CD4-positive, CD25-positive, alpha-beta regulatory T cell (primary cell): Measurements from ENCODE around the gene AJAP1. TPM values are rescaled to one million over a fixed set of nuclear protein-coding genes. Genes with fewer than 3 reads are reported as not detected.

Experiments used
- ATAC-seq, 2 donors: fragments of 150-1000 bp; cut with Tn5 transposase; one replicate each; pipeline ENCODE4 v1.10.0; 2021; ENCODE audit warnings: low read depth in 2 of 2, moderate number of reproducible peaks in 2 of 2, moderate library complexity in 1 of 2
- DNase-seq, 3 donors: peaks; one replicate each; pipeline versions ENCODE4 v3.0.0 to v3.0.0-alpha.2; 2012 to 2022; ENCODE audit warnings: mixed read lengths in 1 of 3
- H3K27ac ChIP-seq: one replicate; pipeline ENCODE4 v1.7.0; 2013; ENCODE audit warnings: mild to moderate bottlenecking, low read length; ENCODE audit not compliant: insufficient read depth, poor library complexity, severe bottlenecking
- H3K27me3 ChIP-seq: one replicate; pipeline ENCODE4 v1.7.0; 2013; ENCODE audit warnings: low read length; ENCODE audit not compliant: control insufficient read depth, insufficient read depth
- H3K36me3 ChIP-seq: one replicate; pipeline ENCODE4 v1.7.0; 2013; ENCODE audit warnings: mild to moderate bottlenecking, low read length, moderate library complexity; ENCODE audit not compliant: control insufficient read depth, insufficient read depth
- H3K4me1 ChIP-seq: 2 replicates; pipeline ENCODE4 v1.7.0; 2013; ENCODE audit warnings: mild to moderate bottlenecking, low read length; ENCODE audit not compliant: insufficient read depth, control insufficient read depth, poor library complexity, severe bottlenecking
- H3K4me3 ChIP-seq: one replicate; pipeline ENCODE4 v1.7.0; 2013; ENCODE audit warnings: low read depth, mild to moderate bottlenecking, low read length, moderate library complexity
- H3K9me3 ChIP-seq, 2 experiments: 1 replicate in 1 of 2; 2 replicates in 1 of 2; pipeline ENCODE4 v1.7.0; 2013; ENCODE audit warnings: low read length in 2 of 2, mild to moderate bottlenecking in 1 of 2, moderate library complexity in 1 of 2; ENCODE audit not compliant: control insufficient read depth in 2 of 2
- H3K27ac Mint-ChIP-seq, 3 donors: one replicate each; pipeline ENCODE4 v1.8.0; 2020 to 2022; ENCODE audit warnings: mild to moderate bottlenecking in 3 of 3, mixed read lengths in 3 of 3, moderate library complexity in 2 of 3
- H3K27me3 Mint-ChIP-seq: one replicate; pipeline ENCODE4 v1.8.0; 2022; ENCODE audit warnings: mild to moderate bottlenecking, mixed read lengths
- H3K36me3 Mint-ChIP-seq: one replicate; pipeline ENCODE4 v1.8.0; 2020; ENCODE audit warnings: mixed read lengths
- H3K4me1 Mint-ChIP-seq, 4 donors: one replicate each; pipeline ENCODE4 v1.8.0; 2020 to 2022; ENCODE audit warnings: mixed read lengths in 4 of 4, mild to moderate bottlenecking in 1 of 4
- H3K4me3 Mint-ChIP-seq, 4 donors: one replicate each; pipeline ENCODE4 v1.8.0; 2020 to 2022; ENCODE audit warnings: mild to moderate bottlenecking in 4 of 4, mixed read lengths in 4 of 4, moderate library complexity in 3 of 4
- H3K9me3 Mint-ChIP-seq, 7 donors: one replicate each; pipeline ENCODE4 v1.8.0; 2020 to 2022; ENCODE audit warnings: mixed read lengths in 7 of 7, mild to moderate bottlenecking in 3 of 7, moderate library complexity in 2 of 7
- polyA plus RNA-seq, 4 donors: library from polyadenylated mRNA; unstranded; fragments of 300-500 nt; fragmentation: Illumina TruSeq; gene quantifications; one replicate each; pipeline ENCODE4 v1.2.3, GENCODE V29; 2021
- total RNA-seq: library from RNA; stranded (reverse); gene quantifications from one replicate; pipeline ENCODE4 v1.2.3, GENCODE V29; 2022

The AJAP1 gene
- total and polyA plus RNA-seq, 5 donors from 2014 or later: 0.10 to 0.41 (median 0.37) TPM; not detected in 2

DNA sequence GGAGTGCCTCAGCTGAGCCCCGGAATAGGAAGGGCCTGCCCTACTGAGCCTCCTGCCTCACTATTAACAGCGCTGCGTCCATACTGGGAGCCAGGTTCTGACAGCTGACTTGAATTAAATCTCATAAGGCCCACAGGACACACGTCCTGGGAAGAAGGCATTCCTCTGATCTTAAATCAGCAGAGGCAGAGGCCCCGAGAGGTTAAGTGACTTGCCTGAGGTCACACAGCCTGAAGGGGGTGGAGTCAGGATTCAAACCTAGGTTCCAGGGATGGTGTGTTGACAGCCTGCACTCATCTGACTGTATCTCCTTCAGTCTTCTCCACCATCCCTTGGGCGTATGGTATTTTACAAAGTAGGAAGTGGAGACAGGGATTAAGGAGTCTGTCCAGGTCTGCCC lies 79.8 kb downstream of the AJAP1 start:
- Histone ChIP-seq H3K9me3 (no peaks in the 10 kb centered on the region), H3K4me3 (no peak overlapping the region), H3K4me1 (no peaks in the 10 kb centered on the region), H3K27ac (no peak overlapping the region), H3K27me3 (no peaks in the 10 kb centered on the region), H3K36me3 (no peaks in the 10 kb centered on the region)
- H3K4me1 Mint-ChIP-seq: no peaks in the 10 kb centered on the region
- ATAC-seq: no peak
- H3K9me3 Mint-ChIP-seq: peaks cover 0 to 2% (median 0%) of the 10 kb centered on the region in 7 donors
- H3K36me3 Mint-ChIP-seq: no peaks in the 10 kb centered on the region
- no peak overlapping the region for H3K4me3 Mint-ChIP-seq
- DNase-seq: no peak
- no peaks in the 10 kb centered on the region for H3K27me3 Mint-ChIP-seq
- H3K27ac Mint-ChIP-seq: peak overlapping the region in 1 of 3 donors; percentile 9

DNA sequence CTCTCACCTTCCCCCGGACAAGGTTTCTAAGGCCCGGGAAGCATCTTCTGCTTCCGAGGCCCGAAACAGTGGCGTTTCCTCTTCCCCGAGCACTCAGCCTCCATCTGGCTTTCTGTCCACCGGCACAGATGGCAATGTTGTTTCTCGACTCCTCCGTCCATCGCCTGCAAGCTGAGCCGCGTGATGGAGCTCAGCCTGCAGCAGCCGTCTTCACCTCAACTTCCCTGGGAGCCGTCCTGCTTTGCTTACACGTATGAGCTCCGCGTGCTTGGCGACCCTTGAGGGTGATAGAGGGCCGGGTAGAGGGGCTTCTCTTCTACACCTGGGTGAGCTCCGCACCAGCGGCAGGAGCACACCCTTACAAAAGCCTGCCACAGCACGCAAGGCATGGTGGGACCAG lies 80.4 kb downstream of the AJAP1 start:
- no peak for ATAC-seq
- H3K4me1 ChIP-seq: no peaks in the 10 kb centered on the region
- no peak overlapping the region for H3K27ac ChIP-seq
- no peaks in the 10 kb centered on the region for H3K9me3 ChIP-seq
- peaks cover 0 to 2% (median 0%) of the 10 kb centered on the region in 7 donors for H3K9me3 Mint-ChIP-seq
- H3K36me3 Mint-ChIP-seq: no peaks in the 10 kb centered on the region
- no peaks in the 10 kb centered on the region for H3K27me3 Mint-ChIP-seq
- no peak overlapping the region for H3K4me3 ChIP-seq
- H3K27ac Mint-ChIP-seq: no peak overlapping the region
- DNase-seq: no peak
- no peaks in the 10 kb centered on the region for H3K4me1 Mint-ChIP-seq
- H3K27me3 ChIP-seq: no peaks in the 10 kb centered on the region
- no peaks in the 10 kb centered on the region for H3K36me3 ChIP-seq
- no peak overlapping the region for H3K4me3 Mint-ChIP-seq

GRCh38 chr1:4736254-4736653 lies 81.8 kb downstream of the AJAP1 start:
- H3K36me3 ChIP-seq: no peaks in the 10 kb centered on the region
- no peak overlapping the region for H3K27ac ChIP-seq
- ATAC-seq: no peak
- peaks cover 0 to 1% (median 0%) of the 10 kb centered on the region in 7 donors for H3K9me3 Mint-ChIP-seq
- H3K4me1 Mint-ChIP-seq: no peaks in the 10 kb centered on the region
- DNase-seq: no peak
- H3K36me3 Mint-ChIP-seq: no peaks in the 10 kb centered on the region
- no peak overlapping the region for H3K4me3 Mint-ChIP-seq
- no peaks in the 10 kb centered on the region for H3K9me3 ChIP-seq
- H3K27ac Mint-ChIP-seq: no peak overlapping the region
- no peaks in the 10 kb centered on the region for H3K4me1 ChIP-seq
- H3K27me3 Mint-ChIP-seq: no peaks in the 10 kb centered on the region
- H3K4me3 ChIP-seq: no peak overlapping the region
- H3K27me3 ChIP-seq: no peaks in the 10 kb centered on the region

DNA sequence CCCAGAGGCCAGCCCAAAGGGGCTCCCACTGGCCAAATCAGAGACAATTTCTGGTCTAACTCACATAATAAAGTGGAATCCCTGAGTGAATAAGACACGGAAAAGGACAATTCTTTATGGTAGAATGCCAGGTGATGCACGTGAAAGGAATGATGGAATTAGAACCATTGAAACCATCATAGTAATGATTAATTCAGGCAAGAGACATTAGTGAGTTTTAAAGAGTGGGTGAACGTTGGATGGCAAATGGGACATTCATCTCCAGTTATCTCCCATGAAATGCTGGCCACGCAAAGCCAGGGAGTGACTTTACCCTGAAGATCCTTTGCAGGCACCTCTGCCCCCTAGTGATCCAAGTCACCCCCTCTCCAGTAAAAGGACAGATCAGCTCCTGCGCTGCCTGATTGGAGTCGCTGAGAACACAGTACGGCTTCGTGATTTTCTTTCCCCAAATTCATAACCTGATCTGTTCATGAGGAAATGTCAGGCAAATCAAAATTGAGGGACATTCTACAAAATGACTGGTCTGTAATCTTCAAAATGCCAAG lies 87.5 kb downstream of the AJAP1 start:
- H3K9me3 Mint-ChIP-seq: no peaks in the 10 kb centered on the region
- no peak overlapping the region for H3K27ac ChIP-seq
- no peak for DNase-seq
- ATAC-seq: no peak
- H3K4me3 ChIP-seq: no peak overlapping the region
- no peaks in the 10 kb centered on the region for H3K36me3 Mint-ChIP-seq
- H3K9me3 ChIP-seq: no peaks in the 10 kb centered on the region
- no peak overlapping the region for H3K27ac Mint-ChIP-seq
- H3K27me3 Mint-ChIP-seq: no peaks in the 10 kb centered on the region
- no peaks in the 10 kb centered on the region for H3K36me3 ChIP-seq
- H3K4me1 Mint-ChIP-seq: no peaks in the 10 kb centered on the region
- no peak overlapping the region for H3K4me3 Mint-ChIP-seq
- no peaks in the 10 kb centered on the region for H3K4me1 ChIP-seq
- H3K27me3 ChIP-seq: no peaks in the 10 kb centered on the region

GRCh38 chr1:4743978-4744750 lies 89.8 kb downstream of the AJAP1 start:
- Mint-ChIP-seq H3K4me1 (no peaks in the 10 kb centered on the region), H3K36me3 (no peaks in the 10 kb centered on the region), H3K27ac (no peak overlapping the region), H3K4me3 (no peak overlapping the region), H3K27me3 (no peaks in the 10 kb centered on the region), H3K9me3 (no peaks in the 10 kb centered on the region)
- DNase-seq (no peak), ATAC-seq (no peak)
- Histone ChIP-seq H3K4me3 (no peak overlapping the region), H3K9me3 (no peaks in the 10 kb centered on the region), H3K36me3 (no peaks in the 10 kb centered on the region), H3K27ac (no peak overlapping the region), H3K27me3 (no peaks in the 10 kb centered on the region), H3K4me1 (no peaks in the 10 kb centered on the region)

DNA sequence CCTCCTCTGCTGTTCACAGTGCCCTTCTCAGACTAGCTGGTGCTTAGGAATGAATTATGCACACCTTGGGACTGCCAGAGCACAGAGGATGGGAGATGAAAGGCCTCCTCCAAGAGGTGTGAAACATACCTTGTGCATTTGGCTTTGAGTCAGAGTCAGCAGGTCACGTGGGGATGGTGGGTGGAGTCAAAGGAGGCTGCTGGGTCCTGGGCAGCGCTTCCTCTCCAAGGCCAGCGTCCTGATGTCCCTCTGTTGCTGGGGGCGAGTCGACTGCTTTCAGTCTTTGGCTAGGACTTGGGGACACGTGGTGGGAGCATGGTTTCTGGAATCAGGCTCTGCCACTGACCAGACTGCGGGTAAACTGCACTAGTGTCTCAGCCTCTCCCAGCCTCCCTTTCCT lies 91.2 kb downstream of the AJAP1 start:
- no peak for DNase-seq
- Mint-ChIP-seq H3K9me3 (peaks cover 0 to 4% (median 0%) of the 10 kb centered on the region in 7 donors), H3K27me3 (no peaks in the 10 kb centered on the region), H3K4me1 (no peaks in the 10 kb centered on the region), H3K4me3 (no peak overlapping the region), H3K36me3 (no peaks in the 10 kb centered on the region), H3K27ac (no peak overlapping the region)
- Histone ChIP-seq H3K36me3 (no peaks in the 10 kb centered on the region), H3K4me3 (no peak overlapping the region), H3K27ac (no peak overlapping the region), H3K27me3 (no peaks in the 10 kb centered on the region), H3K9me3 (no peaks in the 10 kb centered on the region), H3K4me1 (no peaks in the 10 kb centered on the region)
- ATAC-seq: no peak

DNA sequence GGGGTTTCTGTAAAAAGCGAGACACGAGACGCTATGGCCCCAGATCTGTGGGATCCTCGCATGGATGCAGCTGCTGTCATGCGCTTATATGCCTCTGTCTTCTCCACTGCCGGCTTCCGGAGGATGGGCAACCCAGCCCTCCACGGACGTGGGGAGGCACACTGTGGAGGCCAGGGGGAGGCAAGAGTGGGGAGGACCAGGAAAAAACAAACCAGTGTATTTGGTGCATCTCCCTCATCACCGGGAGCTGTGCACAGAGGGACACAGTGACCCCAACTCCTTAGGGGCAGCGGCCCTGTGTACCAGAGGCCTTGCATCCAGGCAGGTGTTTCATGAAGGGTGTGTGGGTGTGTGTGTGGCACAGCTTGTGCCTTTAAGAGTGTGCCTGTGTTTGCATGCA lies 95.0 kb downstream of the AJAP1 start:
- Mint-ChIP-seq H3K27ac (no peak overlapping the region), H3K27me3 (no peaks in the 10 kb centered on the region), H3K4me3 (no peak overlapping the region), H3K36me3 (no peaks in the 10 kb centered on the region), H3K9me3 (peaks cover 0 to 7% (median 3%) of the 10 kb centered on the region in 7 donors), H3K4me1 (no peaks in the 10 kb centered on the region)
- no peaks in the 10 kb centered on the region for H3K36me3 ChIP-seq
- ATAC-seq (no peak), DNase-seq (no peak)
- no peaks in the 10 kb centered on the region for H3K27me3 ChIP-seq
- H3K4me3 ChIP-seq: no peak overlapping the region
- no peaks in the 10 kb centered on the region for H3K9me3 ChIP-seq
- H3K27ac ChIP-seq: no peak overlapping the region
- no peaks in the 10 kb centered on the region for H3K4me1 ChIP-seq

DNA sequence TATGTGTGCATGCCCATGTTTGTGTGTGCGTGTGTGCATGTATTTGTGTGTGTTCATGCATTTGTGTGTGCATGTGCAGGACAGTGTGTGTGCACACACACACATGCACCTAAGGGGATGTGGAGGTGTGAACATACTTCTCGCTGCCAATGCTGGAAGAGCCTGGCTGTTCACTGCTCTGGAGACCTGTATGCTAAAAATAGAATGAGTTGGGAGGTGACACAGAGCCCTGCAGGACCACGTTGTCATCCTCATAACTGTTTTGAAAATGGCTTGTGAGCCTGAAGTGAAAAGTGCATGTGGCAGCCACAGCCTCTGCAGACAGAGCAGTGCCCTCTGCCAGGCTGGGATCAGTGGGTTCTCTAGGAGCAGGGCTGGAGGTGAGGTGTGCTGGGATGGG lies 95.8 kb downstream of the AJAP1 start:
- no peak overlapping the region for H3K27ac ChIP-seq
- H3K36me3 ChIP-seq: no peaks in the 10 kb centered on the region
- Mint-ChIP-seq H3K36me3 (no peaks in the 10 kb centered on the region), H3K9me3 (peaks cover 0 to 7% (median 3%) of the 10 kb centered on the region in 7 donors), H3K4me1 (no peaks in the 10 kb centered on the region), H3K27me3 (no peaks in the 10 kb centered on the region), H3K4me3 (no peak overlapping the region), H3K27ac (no peak overlapping the region)
- no peak for ATAC-seq
- DNase-seq: no peak
- no peaks in the 10 kb centered on the region for H3K4me1 ChIP-seq
- H3K9me3 ChIP-seq: no peaks in the 10 kb centered on the region
- H3K4me3 ChIP-seq: no peak overlapping the region
- no peaks in the 10 kb centered on the region for H3K27me3 ChIP-seq
